Stomach (tissue), 4 donors: ENCODE results near the gene ADD3.

Source experiments
- EP300 ChIP-seq: sonication (generic); formaldehyde crosslinking; IDR thresholded peaks from one replicate; pipeline ENCODE4 v1.6.1; 2017; ENCODE audit warnings: antibody characterized with exemption
- POLR2A ChIP-seq, 4 donors: fragments of 450-650 bp; IDR thresholded peaks; one replicate each; pipeline ENCODE4 v1.6.1; 2016; ENCODE audit warnings: antibody characterized with exemption in 4 of 4, control low read depth in 2 of 4, mild to moderate bottlenecking in 1 of 4, moderate library complexity in 1 of 4
- POLR2AphosphoS5 ChIP-seq, 3 donors: sonication (generic); formaldehyde crosslinking; IDR thresholded peaks; one replicate each; pipeline ENCODE4 v1.6.1; 2016; ENCODE audit warnings: antibody characterized with exemption in 3 of 3
- TF ChIP-seq, protein P1 (sequence below), 7 experiments: fragments of 450-650 bp in 4 of 7; fragments of 200-600 bp in 3 of 7; sonication (generic) in 3 of 7; IDR thresholded peaks; one replicate each; pipeline ENCODE4 v1.5.1; 2016 to 2019; ENCODE audit warnings: antibody characterized with exemption in 7 of 7, control low read depth in 2 of 7, mild to moderate bottlenecking in 1 of 7

- TF ChIP-seq POLR2A (IDR thresholded peaks at IDR 0.05) (no peak), POLR2AphosphoS5 (IDR thresholded peaks at IDR 0.05) (no peak), EP300 (no peak)
- TF ChIP-seq, protein P1, sequence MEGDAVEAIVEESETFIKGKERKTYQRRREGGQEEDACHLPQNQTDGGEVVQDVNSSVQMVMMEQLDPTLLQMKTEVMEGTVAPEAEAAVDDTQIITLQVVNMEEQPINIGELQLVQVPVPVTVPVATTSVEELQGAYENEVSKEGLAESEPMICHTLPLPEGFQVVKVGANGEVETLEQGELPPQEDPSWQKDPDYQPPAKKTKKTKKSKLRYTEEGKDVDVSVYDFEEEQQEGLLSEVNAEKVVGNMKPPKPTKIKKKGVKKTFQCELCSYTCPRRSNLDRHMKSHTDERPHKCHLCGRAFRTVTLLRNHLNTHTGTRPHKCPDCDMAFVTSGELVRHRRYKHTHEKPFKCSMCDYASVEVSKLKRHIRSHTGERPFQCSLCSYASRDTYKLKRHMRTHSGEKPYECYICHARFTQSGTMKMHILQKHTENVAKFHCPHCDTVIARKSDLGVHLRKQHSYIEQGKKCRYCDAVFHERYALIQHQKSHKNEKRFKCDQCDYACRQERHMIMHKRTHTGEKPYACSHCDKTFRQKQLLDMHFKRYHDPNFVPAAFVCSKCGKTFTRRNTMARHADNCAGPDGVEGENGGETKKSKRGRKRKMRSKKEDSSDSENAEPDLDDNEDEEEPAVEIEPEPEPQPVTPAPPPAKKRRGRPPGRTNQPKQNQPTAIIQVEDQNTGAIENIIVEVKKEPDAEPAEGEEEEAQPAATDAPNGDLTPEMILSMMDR (IDR thresholded peaks at IDR 0.05) = no peak
Observed at GRCh38 chr10:110051487-110051886, 43.7 kb downstream of the ADD3 start.
